ENCODE measurements around the gene NUP88.

The NUP88 gene

GRCh38 chr17:5361426-5361825 lies 58.0 kb downstream of the NUP88 start:
- Histone ChIP-seq H3K27me3 (ENCODE audit: insufficient read depth, low read length) (no peaks in the 10 kb centered on the region), H3K79me2 (ENCODE audit: control insufficient read depth, insufficient read depth, low read length, unreplicated experiment) (no peaks in the 10 kb centered on the region), H3K4me1 (ENCODE audit: control insufficient read depth, insufficient read depth, low read length, unreplicated experiment) (no peaks in the 10 kb centered on the region), H3K4me3 (ENCODE audit: low read depth, low read length) (no peak overlapping the region), H3K27ac (ENCODE audit: low read depth, low read length) (no peak overlapping the region), H3K36me3 (ENCODE audit: insufficient read depth, low read length) (peaks cover 27% of the 10 kb centered on the region), H2AFZ (ENCODE audit: low read length, unreplicated experiment) (no peak overlapping the region)

DNA sequence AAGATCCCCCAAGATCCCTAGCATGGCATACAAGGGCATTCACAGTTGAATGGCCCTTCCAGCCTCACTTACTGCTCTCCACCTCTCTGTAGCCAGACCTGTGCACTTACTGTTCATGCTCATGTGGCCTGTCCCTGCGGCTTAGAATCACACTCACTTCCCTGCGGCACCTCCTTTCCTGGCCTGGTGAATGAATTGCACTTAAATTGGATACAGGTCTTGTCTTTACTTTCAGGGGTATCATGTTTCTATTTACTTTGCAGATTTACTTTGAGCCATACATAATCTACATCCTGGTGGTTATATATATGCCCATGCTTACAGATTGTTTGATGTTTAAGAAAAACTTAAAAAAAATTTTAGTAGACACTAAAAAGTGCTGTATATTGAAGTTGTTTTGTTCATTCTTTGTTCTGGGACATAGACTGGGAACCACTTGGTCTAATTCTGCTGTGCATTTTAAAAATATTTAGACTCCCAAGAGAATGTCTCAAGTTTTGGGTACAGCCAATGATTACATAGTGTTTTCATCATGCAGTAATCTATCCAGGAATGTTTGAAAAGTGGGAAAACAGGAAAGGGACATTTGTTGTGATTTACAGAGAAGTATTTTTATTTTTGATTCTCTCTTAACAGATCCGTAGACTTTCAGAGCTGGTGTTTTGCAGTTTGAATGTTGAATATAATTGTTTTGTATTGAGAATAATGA lies 63.9 kb downstream of the NUP88 start:
- Histone ChIP-seq H3K36me3 (ENCODE audit: insufficient read depth, low read length) (peaks cover 24% of the 10 kb centered on the region), H3K27ac (ENCODE audit: low read depth, low read length) (no peak overlapping the region), H3K4me1 (ENCODE audit: control insufficient read depth, insufficient read depth, low read length, unreplicated experiment) (no peaks in the 10 kb centered on the region), H3K27me3 (ENCODE audit: insufficient read depth, low read length) (no peaks in the 10 kb centered on the region), H3K79me2 (ENCODE audit: control insufficient read depth, insufficient read depth, low read length, unreplicated experiment) (no peaks in the 10 kb centered on the region), H3K4me3 (ENCODE audit: low read depth, low read length) (no peak overlapping the region), H2AFZ (ENCODE audit: low read length, unreplicated experiment) (no peak overlapping the region)

DNA sequence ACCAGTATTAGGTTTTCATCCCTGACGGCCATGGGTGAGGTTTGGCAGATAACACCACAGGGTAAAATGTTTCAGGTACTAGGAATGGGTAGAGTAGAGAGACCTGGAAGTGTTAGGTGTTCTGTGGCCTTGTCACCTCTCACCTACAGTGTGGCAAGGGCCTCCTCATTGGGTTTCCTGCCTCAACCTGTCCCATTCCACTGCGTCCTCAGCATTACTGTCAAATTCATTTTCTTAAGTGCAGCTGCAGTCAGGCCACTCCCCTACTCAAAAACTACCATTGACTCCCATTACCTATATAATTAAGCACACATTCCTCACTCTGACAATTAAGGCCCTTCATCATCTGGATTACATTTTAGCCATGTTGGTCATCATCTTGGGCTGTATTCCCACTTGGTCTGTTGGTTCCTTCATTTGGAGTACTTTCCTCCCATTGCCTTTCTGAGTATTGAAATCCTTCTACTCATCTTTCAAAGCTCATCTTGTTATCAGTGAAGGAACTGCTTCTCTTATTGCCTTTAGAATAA lies 64.5 kb downstream of the NUP88 start:
- H3K36me3 ChIP-seq (ENCODE audit: insufficient read depth, low read length) = peaks cover 28% of the 10 kb centered on the region
- H3K79me2 ChIP-seq (ENCODE audit: control insufficient read depth, insufficient read depth, low read length, unreplicated experiment) = no peaks in the 10 kb centered on the region
- H3K27ac ChIP-seq (ENCODE audit: low read depth, low read length) = no peak overlapping the region

DNA sequence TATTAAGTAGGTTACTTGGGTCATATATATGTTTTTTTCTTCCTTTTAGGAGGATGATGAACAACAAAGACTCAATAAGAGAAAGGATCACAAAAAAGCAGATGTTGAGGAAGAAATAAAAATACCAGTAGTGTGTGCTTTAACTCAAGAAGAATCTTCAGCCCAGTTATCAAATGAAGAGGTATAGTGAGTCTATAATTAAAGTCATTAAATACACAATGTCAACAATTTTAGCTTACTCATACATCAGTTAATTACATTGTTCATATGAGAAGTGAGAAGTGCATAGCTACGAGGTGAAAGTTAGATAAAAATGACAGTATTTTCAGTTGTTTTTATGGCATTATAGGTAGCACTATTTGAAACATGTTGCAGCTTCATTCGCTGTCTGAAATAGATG lies 65.2 kb downstream of the NUP88 start:
- Histone ChIP-seq H3K36me3 (ENCODE audit: insufficient read depth, low read length) (peaks cover 28% of the 10 kb centered on the region), H2AFZ (ENCODE audit: low read length, unreplicated experiment) (no peak overlapping the region), H3K27ac (ENCODE audit: low read depth, low read length) (no peak overlapping the region), H3K4me3 (ENCODE audit: low read depth, low read length) (no peak overlapping the region), H3K4me1 (ENCODE audit: control insufficient read depth, insufficient read depth, low read length, unreplicated experiment) (no peaks in the 10 kb centered on the region), H3K27me3 (ENCODE audit: insufficient read depth, low read length) (no peaks in the 10 kb centered on the region), H3K79me2 (ENCODE audit: control insufficient read depth, insufficient read depth, low read length, unreplicated experiment) (no peaks in the 10 kb centered on the region)

More for the DNA sequence above, 64.5 kb downstream of the NUP88 start:
- Histone ChIP-seq H3K4me1 (ENCODE audit: control insufficient read depth, insufficient read depth, low read length, unreplicated experiment) (no peaks in the 10 kb centered on the region), H3K4me3 (ENCODE audit: low read depth, low read length) (no peak overlapping the region), H3K27me3 (ENCODE audit: insufficient read depth, low read length) (no peaks in the 10 kb centered on the region), H2AFZ (ENCODE audit: low read length, unreplicated experiment) (no peak overlapping the region)

- H3K36me3 ChIP-seq (ENCODE audit: insufficient read depth, low read length) = peaks cover 28% of the 10 kb centered on the region
- no peak overlapping the region for H3K27ac ChIP-seq (ENCODE audit: low read depth, low read length)
- H3K79me2 ChIP-seq (ENCODE audit: control insufficient read depth, insufficient read depth, low read length, unreplicated experiment) = no peaks in the 10 kb centered on the region
- no peak overlapping the region for H3K4me3 ChIP-seq (ENCODE audit: low read depth, low read length)
- no peaks in the 10 kb centered on the region for H3K4me1 ChIP-seq (ENCODE audit: control insufficient read depth, insufficient read depth, low read length, unreplicated experiment)
- H3K27me3 ChIP-seq (ENCODE audit: insufficient read depth, low read length) = no peaks in the 10 kb centered on the region
- no peak overlapping the region for H2AFZ ChIP-seq (ENCODE audit: low read length, unreplicated experiment)
Observed at GRCh38 chr17:5352681-5353289, 66.7 kb downstream of the NUP88 start.

GRCh38 chr17:5344914-5345313 lies 74.5 kb downstream of the NUP88 start:
- H3K27ac ChIP-seq (ENCODE audit: low read depth, low read length) = no peak overlapping the region
- no peak overlapping the region for H2AFZ ChIP-seq (ENCODE audit: low read length, unreplicated experiment)
- H3K4me1 ChIP-seq (ENCODE audit: control insufficient read depth, insufficient read depth, low read length, unreplicated experiment) = no peaks in the 10 kb centered on the region
- peaks cover 11% of the 10 kb centered on the region for H3K36me3 ChIP-seq (ENCODE audit: insufficient read depth, low read length)
- H3K27me3 ChIP-seq (ENCODE audit: insufficient read depth, low read length) = no peaks in the 10 kb centered on the region
- H3K4me3 ChIP-seq (ENCODE audit: low read depth, low read length) = no peak overlapping the region
- H3K79me2 ChIP-seq (ENCODE audit: control insufficient read depth, insufficient read depth, low read length, unreplicated experiment) = no peaks in the 10 kb centered on the region
